PC-3 (cell line): ENCODE results near the gene ZNF530. TPM values are rescaled to one million over a fixed set of nuclear protein-coding genes. Genes with fewer than 3 reads are reported as not detected.

Experiments used
- ATAC-seq: fragments of 200-7000 bp; cut with Tn5 transposase; 2 replicates; pipeline ENCODE4 v1.9.1; 2020; ENCODE audit warnings: mild to moderate bottlenecking, moderate library complexity
- BruUV-seq: library from RNA; stranded (reverse); fragments of 400-500 nt; replicated peaks from 2 replicates; lab custom pipeline; 2021; lab: Mats Ljungman, UMichigan
- CTCF ChIA-PET: fragments of 300-600 bp; sonication (Branson Sonifier 250); formaldehyde crosslinking; loops from one replicate; lab custom pipeline; 2022; ENCODE audit warnings: antibody characterized with exemption; lab: Charles Lee
- POLR2A ChIA-PET: fragments of 300-600 bp; sonication (Branson Sonifier 250); formaldehyde crosslinking; loops from one replicate; lab custom pipeline; 2022; ENCODE audit warnings: antibody characterized with exemption; ENCODE audit not compliant: unreplicated experiment; lab: Charles Lee
- DNase-seq: peaks from one replicate; pipeline ENCODE4 v3.0.0-alpha.2; 2015
- H2AFZ ChIP-seq: fragments of 300-600 bp; sonication (generic); 2 replicates; pipeline ENCODE4 v1.6.0; 2016; ENCODE audit warnings: antibody characterized with exemption, low read length
- H3F3A ChIP-seq: fragments of 300-600 bp; sonication (generic); one replicate; pipeline ENCODE4 v1.6.0; 2017; ENCODE audit warnings: antibody characterized with exemption, low read length, control low read depth, mild to moderate bottlenecking; ENCODE audit not compliant: unreplicated experiment
- H3K27ac ChIP-seq: fragments of 300-600 bp; sonication (generic); 2 replicates; pipeline ENCODE4 v1.5.1; 2016; ENCODE audit warnings: mild to moderate bottlenecking, low read length
- H3K27me3 ChIP-seq: fragments of 300-600 bp; sonication (generic); 2 replicates; pipeline ENCODE4 v1.6.1; 2016; ENCODE audit warnings: low read length, mixed read lengths
- H3K36me3 ChIP-seq: fragments of 300-600 bp; sonication (generic); 2 replicates; pipeline ENCODE4 v1.6.1; 2016; ENCODE audit warnings: low read depth, mixed run types, low read length, mixed read lengths
- H3K4me1 ChIP-seq: fragments of 300-600 bp; sonication (generic); 2 replicates; pipeline ENCODE4 v1.5.1; 2016; ENCODE audit warnings: low read length; ENCODE audit not compliant: insufficient read depth
- H3K4me2 ChIP-seq: fragments of 300-600 bp; sonication (generic); 2 replicates; pipeline ENCODE4 v1.6.0; 2016; ENCODE audit warnings: low read length
- H3K4me3 ChIP-seq: fragments of 300-600 bp; sonication (generic); 2 replicates; pipeline ENCODE4 v1.5.1; 2016; ENCODE audit warnings: mild to moderate bottlenecking, low read length, mixed read lengths
- H3K79me2 ChIP-seq: fragments of 300-600 bp; sonication (generic); 2 replicates; pipeline ENCODE4 v1.6.1; 2017; ENCODE audit warnings: low read length, mixed read lengths
- H3K9ac ChIP-seq: fragments of 300-600 bp; sonication (generic); 2 replicates; pipeline ENCODE4 v1.6.0; 2016; ENCODE audit warnings: mild to moderate bottlenecking, low read length
- H3K9me2 ChIP-seq: fragments of 300-600 bp; sonication (generic); replicated peaks from 2 replicates; pipeline ENCODE4 v1.6.1; 2016; ENCODE audit warnings: mixed run types, low read length, mixed read lengths
- H3K9me3 ChIP-seq: fragments of 300-600 bp; sonication (generic); 2 replicates; pipeline ENCODE4 v1.6.1; 2016; ENCODE audit warnings: low read length, mixed read lengths
- H4K20me1 ChIP-seq: fragments of 300-600 bp; sonication (generic); 2 replicates; pipeline ENCODE4 v1.6.1; 2016; ENCODE audit warnings: low read length, mixed read lengths
- CTCF ChIP-seq: fragments of 300-600 bp; sonication (generic); conservative IDR thresholded peaks from 2 replicates; pipeline ENCODE4 v1.5.1; 2017; ENCODE audit warnings: antibody characterized with exemption, low read depth, mild to moderate bottlenecking, low read length
- EZH2 ChIP-seq: fragments of 300-600 bp; sonication (generic); IDR thresholded peaks from one replicate; pipeline ENCODE4 v1.6.1; 2017; ENCODE audit warnings: antibody characterized with exemption, mild to moderate bottlenecking, low read length; ENCODE audit not compliant: unreplicated experiment
- EZH2phosphoT487 ChIP-seq: fragments of 300-600 bp; sonication (generic); IDR thresholded peaks from 2 replicates; pipeline ENCODE4 v1.6.1; 2018; ENCODE audit warnings: mild to moderate bottlenecking, antibody characterized with exemption, low read length, borderline replicate concordance
- intact Hi-C: fragments of 100-400 bp; cut with micrococcal nuclease; formaldehyde crosslinking; loops from 2 replicates; pipeline ENCODE4 v1.9.0; 2023
- total RNA-seq: library from RNA; depleted of rRNA; stranded (reverse); fragments of >200 nt; gene quantifications from 2 replicates; pipeline ENCODE4 v1.2.3, GENCODE V29; 2014

Gene ZNF530
- total RNA-seq, 1 experiment from 2014 or later, result 15.0 TPM

- TF ChIP-seq CTCF, result no peak
- no peak for TF ChIP-seq EZH2
- no peak for TF ChIP-seq EZH2phosphoT487
- DNase-seq (no peak), ATAC-seq (no peak)
- Histone ChIP-seq H3K4me2 (no peak overlapping the region), H3K4me1 (no peaks in the 10 kb centered on the region), H3K9ac (no peak overlapping the region), H4K20me1 (no peaks in the 10 kb centered on the region), H3K4me3 (peak overlapping the region; percentile 13; the same call in 1 of the 2 replicates), H3K9me3 (peaks cover 96% of the 10 kb centered on the region), H3K79me2 (peaks cover 25% of the 10 kb centered on the region), H3K27ac (no peak overlapping the region), H3K27me3 (no peaks in the 10 kb centered on the region), H3K9me2 (no peaks in the 10 kb centered on the region), H3F3A (no peaks in the 10 kb centered on the region), H2AFZ (no peak overlapping the region), H3K36me3 (peaks cover 97% of the 10 kb centered on the region)
- intact Hi-C loops, result no loop called here
- ChIA-PET CTCF (no interaction called here), POLR2A (no interaction called here)
- BruUV-seq, result TSS peak; percentile 4
Observed at GRCh38 chr19:57620673-57621348, 21.1 kb downstream of the ZNF530 start.

- Histone ChIP-seq H3K79me2 (0 out of 2 replicates have a peak, but pooled peaks cover 2% of the 10 kb centered on the region), H3K9ac (no peak overlapping the region)
- intact Hi-C loops, result no loop called here
Observed at GRCh38 chr19:57623091-57623490, 23.4 kb downstream of the ZNF530 start.

More at GRCh38 chr19:57623091-57623490, 23.4 kb downstream of the ZNF530 start:
- Histone ChIP-seq H3K4me1 (no peaks in the 10 kb centered on the region), H3K36me3 (peaks cover 76% of the 10 kb centered on the region), H4K20me1 (no peaks in the 10 kb centered on the region), H3K9me3 (peaks cover 74% of the 10 kb centered on the region), H3K27me3 (no peaks in the 10 kb centered on the region), H3K27ac (no peak overlapping the region), H3F3A (no peaks in the 10 kb centered on the region), H3K9me2 (no peaks in the 10 kb centered on the region), H3K4me3 (no peak overlapping the region), H2AFZ (no peak overlapping the region), H3K4me2 (no peak overlapping the region)
- no peak for TF ChIP-seq CTCF
- no peak for TF ChIP-seq EZH2phosphoT487
- DNase-seq, result no peak
- CTCF ChIA-PET, result no interaction called here
- BruUV-seq, result no TSS peak
- ATAC-seq, result no peak
- POLR2A ChIA-PET, result no interaction called here
